A673 (cell line): ENCODE data around the gene ZNF689.

ENCODE experiments used
- CTCF ChIP-seq: fragments of 300-800, 200-600 bp; sonication (generic); conservative IDR thresholded peaks from 2 replicates; pipeline ENCODE4 v1.5.1; 2017; ENCODE audit warnings: low read depth, mild to moderate bottlenecking, antibody characterized with exemption, low read length, moderate library complexity, mixed read lengths
- EZH2 ChIP-seq: fragments of 200-600 bp; sonication (generic); IDR thresholded peaks from 2 replicates; pipeline ENCODE4 v1.6.1; 2017; ENCODE audit warnings: borderline replicate concordance, low read depth, mild to moderate bottlenecking, mixed read lengths, antibody characterized with exemption, low read length; ENCODE audit not compliant: poor library complexity, severe bottlenecking

GRCh38 chr16:30574678-30575077 is 35.5 kb downstream of the ZNF689 start:
- TF ChIP-seq EZH2 (no peak), CTCF (no peak)
